Measurements from ENCODE around the gene HNRNPL. TPM values are rescaled to one million over a fixed set of nuclear protein-coding genes. Genes with fewer than 3 reads are reported as not detected.

Gene HNRNPL
- total and polyA plus RNA-seq, 2 of the 8 experiments (the other 6 are each of a cell fraction or from before 2014, with no cell fraction given), result 404 to 779 TPM

GRCh38 chr19:38833092-38833425, 16.7 kb downstream of the HNRNPL start (continued):
- no peak for TF ChIP-seq E2F6 (IDR thresholded peaks at IDR 0.05)

Data from H1 (cell line).